Breast epithelium (tissue), 3 donors: Measurements from ENCODE around the gene RFLNA.

Experiments
- CTCF ChIP-seq, 3 donors: fragments of 450-650 bp; IDR thresholded peaks; one replicate each; pipeline ENCODE4 v1.5.1; 2016 to 2017; ENCODE audit warnings: antibody characterized with exemption in 3 of 3, mild to moderate bottlenecking in 3 of 3, moderate library complexity in 3 of 3
- POLR2A ChIP-seq: fragments of 450-650 bp; IDR thresholded peaks from one replicate; pipeline ENCODE4 v1.6.1; 2016; ENCODE audit warnings: antibody characterized with exemption, mild to moderate bottlenecking, moderate library complexity
- POLR2AphosphoS5 ChIP-seq, 3 donors: sonication (generic); formaldehyde crosslinking; IDR thresholded peaks; one replicate each; pipeline ENCODE4 v1.6.1; 2017; ENCODE audit warnings: antibody characterized with exemption in 3 of 3

DNA sequence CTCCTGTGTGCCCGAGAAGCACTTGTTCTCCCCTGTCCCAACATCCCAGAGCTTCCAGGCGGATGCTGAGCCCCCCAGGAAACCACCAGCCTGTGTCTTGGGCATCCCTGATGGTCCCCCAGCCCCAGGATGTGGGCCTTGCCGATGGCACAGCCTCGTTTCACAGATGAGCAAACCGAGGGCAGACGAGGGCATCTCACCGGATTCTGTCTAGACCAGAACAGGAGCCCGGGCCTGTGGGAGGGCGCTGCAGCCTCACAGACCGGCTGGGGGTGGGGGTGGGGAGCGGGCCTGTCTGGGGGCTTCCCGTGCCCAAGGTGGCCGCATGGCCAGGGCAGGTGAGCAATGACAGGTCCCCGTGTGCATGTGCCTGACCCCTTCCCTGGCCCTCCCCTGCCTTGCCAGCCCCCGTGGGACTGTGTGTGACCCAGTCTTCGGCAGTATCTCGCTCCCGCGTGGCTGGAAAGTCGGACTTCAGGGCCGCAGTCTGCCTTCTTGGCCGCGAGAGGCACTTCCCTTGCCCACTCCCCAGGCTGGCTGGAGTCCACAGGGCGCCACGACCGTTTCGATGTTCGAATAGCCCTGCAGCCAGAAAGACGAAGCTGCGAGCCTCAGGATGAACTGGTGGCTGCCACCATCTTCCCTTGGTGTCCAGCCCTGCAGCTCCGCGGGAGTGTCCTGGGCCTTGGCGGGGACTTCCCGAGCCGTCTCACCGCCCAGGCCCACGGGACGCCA is 8.9 kb downstream of the RFLNA start:
- TF ChIP-seq CTCF (IDR thresholded peaks at IDR 0.05) (no peak), POLR2AphosphoS5 (IDR thresholded peaks at IDR 0.05) (no peak), POLR2A (no peak)
